Liver (tissue), 2 donors: Measurements from ENCODE around the gene ABLIM1.

Experiments
- CTCF ChIP-seq: fragments of 150-350 bp; IDR thresholded peaks from 2 replicates; pipeline ENCODE4 v1.5.1; 2017; ENCODE audit warnings: improper control_type of control experiment, low read depth, low read length; ENCODE audit not compliant: missing input control
- YY1 ChIP-seq: IDR thresholded peaks from 2 replicates; pipeline ENCODE4 v1.6.1; 2016; ENCODE audit warnings: antibody characterized with exemption, mild to moderate bottlenecking
- TF ChIP-seq, protein P1 (sequence below): IDR thresholded peaks from 2 replicates; pipeline ENCODE4 v1.6.1; 2016; ENCODE audit warnings: antibody characterized with exemption
- donor health status: healthy.

DNA sequence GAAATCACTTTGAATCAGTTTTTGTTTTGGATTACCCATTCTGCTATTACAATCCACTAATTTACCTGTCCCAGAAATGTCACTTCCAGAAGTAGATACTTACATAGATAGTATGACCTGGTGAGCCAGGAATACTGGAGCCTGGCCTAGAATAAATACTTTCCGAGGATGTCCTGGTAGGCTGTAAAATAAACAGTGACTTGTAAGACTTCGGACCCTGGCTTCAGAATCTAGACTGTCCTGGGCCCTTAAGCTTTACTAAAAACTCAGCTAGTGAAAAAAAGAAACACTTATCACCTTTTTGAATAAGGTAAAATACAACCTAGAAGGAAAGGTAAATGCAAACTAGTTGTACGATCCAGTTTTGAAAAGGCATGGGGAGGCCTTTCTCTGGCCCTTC, 184.3 kb downstream of the ABLIM1 start:
- TF ChIP-seq, protein P1, sequence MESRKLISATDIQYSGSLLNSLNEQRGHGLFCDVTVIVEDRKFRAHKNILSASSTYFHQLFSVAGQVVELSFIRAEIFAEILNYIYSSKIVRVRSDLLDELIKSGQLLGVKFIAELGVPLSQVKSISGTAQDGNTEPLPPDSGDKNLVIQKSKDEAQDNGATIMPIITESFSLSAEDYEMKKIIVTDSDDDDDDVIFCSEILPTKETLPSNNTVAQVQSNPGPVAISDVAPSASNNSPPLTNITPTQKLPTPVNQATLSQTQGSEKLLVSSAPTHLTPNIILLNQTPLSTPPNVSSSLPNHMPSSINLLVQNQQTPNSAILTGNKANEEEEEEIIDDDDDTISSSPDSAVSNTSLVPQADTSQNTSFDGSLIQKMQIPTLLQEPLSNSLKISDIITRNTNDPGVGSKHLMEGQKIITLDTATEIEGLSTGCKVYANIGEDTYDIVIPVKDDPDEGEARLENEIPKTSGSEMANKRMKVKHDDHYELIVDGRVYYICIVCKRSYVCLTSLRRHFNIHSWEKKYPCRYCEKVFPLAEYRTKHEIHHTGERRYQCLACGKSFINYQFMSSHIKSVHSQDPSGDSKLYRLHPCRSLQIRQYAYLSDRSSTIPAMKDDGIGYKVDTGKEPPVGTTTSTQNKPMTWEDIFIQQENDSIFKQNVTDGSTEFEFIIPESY, result no peak
- TF ChIP-seq YY1 (no peak), CTCF (no peak)
